Mesodermal cell (in vitro differentiated cells): ENCODE data around the gene LRRC9.
"Not testable (repeated sequence)": the region's sequence is repeated elsewhere in the genome, so short reads cannot be mapped to it uniquely, and the experiment has no call there.

Experiments
- H3K27ac ChIP-seq: 2 replicates; pipeline ENCODE4 v1.7.0; 2013; ENCODE audit warnings: mild to moderate bottlenecking, low read depth, low read length, moderate library complexity; ENCODE audit not compliant: severe bottlenecking
- H3K36me3 ChIP-seq: 2 replicates; pipeline ENCODE4 v1.7.1; 2013; ENCODE audit warnings: mild to moderate bottlenecking, low read length, moderate library complexity; ENCODE audit not compliant: control insufficient read depth, insufficient read depth
- H3K4me1 ChIP-seq: one replicate; pipeline ENCODE4 v1.7.1; 2013; ENCODE audit warnings: mild to moderate bottlenecking, low read length; ENCODE audit not compliant: insufficient read depth, control insufficient read depth, poor library complexity, severe bottlenecking
- H3K4me3 ChIP-seq: 2 replicates; pipeline ENCODE4 v1.7.0; 2013; ENCODE audit warnings: low read length, control low read depth, mild to moderate bottlenecking; ENCODE audit not compliant: insufficient read depth, poor library complexity, severe bottlenecking; ENCODE audit errors: extremely low read depth
- H3K9me3 ChIP-seq: 2 replicates; pipeline ENCODE4 v1.7.1; 2013; ENCODE audit warnings: mild to moderate bottlenecking, low read length, moderate library complexity; ENCODE audit not compliant: control insufficient read depth
- WGBS, 2 experiments: methylation state at CpG; one replicate each; pipeline ENCODE4 v1.1.5; 2013; ENCODE audit warnings: missing lambda C conversion rate in 2 of 2; ENCODE audit not compliant: insufficient coverage in 2 of 2; 5-methylcytosine and 5-hydroxymethylcytosine counted together

Gene LRRC9

GRCh38 chr14:60092526-60092920, 172.6 kb downstream of the LRRC9 start:
- peak overlapping the region; percentile 100 for H3K27ac ChIP-seq
- no peaks in the 10 kb centered on the region for H3K9me3 ChIP-seq
- peaks cover 19% of the 10 kb centered on the region for H3K4me1 ChIP-seq
- peak overlapping the region; percentile 73 for H3K4me3 ChIP-seq
- H3K36me3 ChIP-seq = peaks cover 16% of the 10 kb centered on the region
- WGBS, 2 experiments = 0% methylated on average over 4 to 10 of the region's 14 CpGs

GRCh38 chr14:60093080-60093479, 173.1 kb downstream of the LRRC9 start:
- WGBS, 2 experiments = 0% methylated on average over 1 of the region's 3 CpGs; no CpG with 5 or more reads in 1 of the 2 experiments
- Histone ChIP-seq H3K27ac (peak overlapping the region; percentile 100), H3K36me3 (peaks cover 21% of the 10 kb centered on the region)

GRCh38 chr14:60093606-60094005, 173.7 kb downstream of the LRRC9 start:
- H3K27ac ChIP-seq = no peak overlapping the region
- peaks cover 26% of the 10 kb centered on the region for H3K36me3 ChIP-seq
- peaks cover 19% of the 10 kb centered on the region for H3K4me1 ChIP-seq
- H3K9me3 ChIP-seq = no peaks in the 10 kb centered on the region
- H3K4me3 ChIP-seq = peak overlapping the region; percentile 73

More at GRCh38 chr14:60093080-60093479, 173.1 kb downstream of the LRRC9 start:
- H3K9me3 ChIP-seq = no peaks in the 10 kb centered on the region
- peaks cover 19% of the 10 kb centered on the region for H3K4me1 ChIP-seq
- H3K4me3 ChIP-seq = peak overlapping the region; percentile 73

- H3K4me3 ChIP-seq = peak overlapping the region; percentile 73
- H3K36me3 ChIP-seq = peaks cover 31% of the 10 kb centered on the region
- H3K9me3 ChIP-seq = no peaks in the 10 kb centered on the region
- WGBS, 2 experiments = 21 to 22% methylated on average over 4 of the region's 5 CpGs
- peaks cover 19% of the 10 kb centered on the region for H3K4me1 ChIP-seq
- H3K27ac ChIP-seq = peak overlapping the region; percentile 67
Observed at GRCh38 chr14:60094306-60094897, 174.5 kb downstream of the LRRC9 start.

- no peak overlapping the region for H3K27ac ChIP-seq
- H3K36me3 ChIP-seq = peaks cover 38% of the 10 kb centered on the region
- peaks cover 19% of the 10 kb centered on the region for H3K4me1 ChIP-seq
- no peak overlapping the region for H3K4me3 ChIP-seq
- no peaks in the 10 kb centered on the region for H3K9me3 ChIP-seq
Observed at GRCh38 chr14:60095231-60095630, 175.3 kb downstream of the LRRC9 start.

GRCh38 chr14:60095781-60096450, 176.0 kb downstream of the LRRC9 start:
- H3K36me3 ChIP-seq = peaks cover 39% of the 10 kb centered on the region
- 95 to 100% methylated on average over 2 of the region's 3 CpGs for WGBS, 2 experiments
- H3K4me1 ChIP-seq = peaks cover 19% of the 10 kb centered on the region
- no peak overlapping the region for H3K27ac ChIP-seq
- no peak overlapping the region for H3K4me3 ChIP-seq
- H3K9me3 ChIP-seq = no peaks in the 10 kb centered on the region

GRCh38 chr14:60097974-60098373, 178.0 kb downstream of the LRRC9 start:
- Histone ChIP-seq H3K27ac (no peak overlapping the region), H3K9me3 (no peaks in the 10 kb centered on the region), H3K36me3 (peaks cover 39% of the 10 kb centered on the region), H3K4me1 (peaks cover 19% of the 10 kb centered on the region), H3K4me3 (no peak overlapping the region)
- 93% methylated on average over 3 of the region's 6 CpGs; no CpG with 5 or more reads in 1 of the 2 experiments for WGBS, 2 experiments

- not testable (repeated sequence) for H3K4me3 ChIP-seq, H3K9me3 ChIP-seq, H3K27ac ChIP-seq
- Histone ChIP-seq H3K36me3 (peaks cover 48% of the 10 kb centered on the region), H3K4me1 (peaks cover 16% of the 10 kb centered on the region)
- WGBS, 2 experiments = 93 to 96% methylated on average over 5 to 7 of the region's 7 CpGs
Observed at GRCh38 chr14:60099855-60100254, 179.9 kb downstream of the LRRC9 start.

GRCh38 chr14:60101786-60102185, 181.8 kb downstream of the LRRC9 start:
- Histone ChIP-seq H3K36me3 (peaks cover 40% of the 10 kb centered on the region), H3K4me1 (no peaks in the 10 kb centered on the region)
- no CpG with 5 or more reads among the region's 1 CpG for WGBS, 2 experiments

GRCh38 chr14:60102389-60102788, 182.4 kb downstream of the LRRC9 start:
- no peaks in the 10 kb centered on the region for H3K4me1 ChIP-seq
- H3K4me3 ChIP-seq = no peak overlapping the region
- WGBS, 2 experiments = no CpG with 5 or more reads among the region's 2 CpGs
- H3K36me3 ChIP-seq = peaks cover 36% of the 10 kb centered on the region
- no peak overlapping the region for H3K27ac ChIP-seq
- no peaks in the 10 kb centered on the region for H3K9me3 ChIP-seq

More at GRCh38 chr14:60101786-60102185, 181.8 kb downstream of the LRRC9 start:
- Histone ChIP-seq H3K4me3 (no peak overlapping the region), H3K9me3 (no peaks in the 10 kb centered on the region), H3K27ac (no peak overlapping the region)

GRCh38 chr14:60106339-60106738, 186.4 kb downstream of the LRRC9 start:
- peaks cover 38% of the 10 kb centered on the region for H3K36me3 ChIP-seq
- H3K27ac ChIP-seq = no peak overlapping the region
- no peaks in the 10 kb centered on the region for H3K9me3 ChIP-seq
- H3K4me3 ChIP-seq = no peak overlapping the region
- no peaks in the 10 kb centered on the region for H3K4me1 ChIP-seq
- no CpG with 5 or more reads among the region's 2 CpGs for WGBS, 2 experiments
